Endothelial cell of umbilical vein (primary cell): ENCODE data around the gene LRRC72. TPM values are rescaled to one million over a fixed set of nuclear protein-coding genes. Genes with fewer than 3 reads are reported as not detected.

ENCODE experiments used
- BruUV-seq: library from RNA; stranded (reverse); fragments of 400-500 nt; replicated peaks from 2 replicates; lab custom pipeline; 2021; lab: Mats Ljungman, UMichigan
- CTCF ChIA-PET: fragments of 300-600, 350-600 bp; sonication (Branson Sonifier 250); formaldehyde crosslinking; loops from one replicate; lab custom pipeline; 2021; ENCODE audit warnings: antibody characterized with exemption, inconsistent platforms; lab: Charles Lee
- POLR2A ChIA-PET: fragments of 300-600, 350-600 bp; sonication (Branson Sonifier 250); formaldehyde crosslinking; loops from one replicate; lab custom pipeline; 2021; ENCODE audit warnings: antibody characterized with exemption, inconsistent platforms; lab: Charles Lee
- DNase-seq: peaks from one replicate; pipeline ENCODE4 v3.0.0-alpha.2; 2011; ENCODE audit warnings: low read depth, low spot score
- FAIRE-seq: peaks from 2 replicates; lab custom pipeline; 2011; peaks lifted over from hg19 to GRCh38; lab: Jason Lieb, UNC
- H2AFZ ChIP-seq: 2 replicates; pipeline ENCODE4 v1.6.0; 2012; ENCODE audit warnings: low read depth, low read length, control low read depth, inconsistent platforms
- H3K27ac ChIP-seq: 2 replicates; pipeline ENCODE4 v1.5.1; 2011; ENCODE audit warnings: low read depth, mild to moderate bottlenecking, control low read depth, low read length, moderate library complexity; ENCODE audit not compliant: insufficient read depth
- H3K27me3 ChIP-seq, 2 experiments: 2 replicates each; pipeline versions ENCODE4 v1.6.0 to v1.6.1; 2011; ENCODE audit warnings: low read length in 2 of 2, mixed read lengths in 1 of 2; ENCODE audit not compliant: control insufficient read depth in 2 of 2, insufficient read depth in 2 of 2
- H3K36me3 ChIP-seq, 2 experiments: 2 replicates in 1 of 2; 3 replicates in 1 of 2; pipeline ENCODE4 v1.5.1; 2011; ENCODE audit warnings: low read length in 2 of 2, mild to moderate bottlenecking in 1 of 2, moderate library complexity in 1 of 2; ENCODE audit not compliant: control insufficient read depth in 2 of 2, insufficient read depth in 2 of 2; ENCODE audit errors: extremely low read depth in 1 of 2
- H3K4me1 ChIP-seq: 3 replicates; pipeline ENCODE4 v1.5.1; 2011; ENCODE audit warnings: mild to moderate bottlenecking, low read length; ENCODE audit not compliant: control insufficient read depth, insufficient read depth; ENCODE audit errors: extremely low read depth
- H3K4me2 ChIP-seq: 2 replicates; pipeline ENCODE4 v1.6.1; 2011; ENCODE audit warnings: low read length, control low read depth, mixed read lengths; ENCODE audit not compliant: insufficient read depth
- H3K4me3 ChIP-seq, 3 experiments: fragments of 200-600 bp in 1 of 3; sonication (generic), shearing (Covaris generic) in 1 of 3; replicated peaks in 1 of 3; 2 replicates each; pipeline ENCODE4 v1.5.1; 2011 to 2016; ENCODE audit warnings: control low read depth in 3 of 3, low read length in 3 of 3, mild to moderate bottlenecking in 2 of 3, inconsistent platforms in 1 of 3, low read depth in 1 of 3, moderate library complexity in 1 of 3; ENCODE audit not compliant: insufficient read depth in 1 of 3
- H3K79me2 ChIP-seq: 2 replicates; pipeline ENCODE4 v1.6.0; 2012; ENCODE audit warnings: low read length, inconsistent platforms; ENCODE audit not compliant: control insufficient read depth, insufficient read depth
- H3K9ac ChIP-seq: replicated peaks from 2 replicates; pipeline ENCODE3; 2011; ENCODE audit warnings: low read length, control low read depth; ENCODE audit not compliant: insufficient read depth; ENCODE audit errors: extremely low read depth
- H3K9me1 ChIP-seq: replicated peaks from 3 replicates; pipeline ENCODE4 v1.6.0; 2011; ENCODE audit warnings: mild to moderate bottlenecking, low read length; ENCODE audit not compliant: control insufficient read depth, insufficient read depth; ENCODE audit errors: extremely low read depth
- H3K9me3 ChIP-seq: replicated peaks from 2 replicates; pipeline ENCODE4 v1.5.1; 2012; ENCODE audit warnings: low read length, inconsistent platforms; ENCODE audit not compliant: control insufficient read depth, insufficient read depth
- H4K20me1 ChIP-seq: replicated peaks from 2 replicates; pipeline ENCODE3; 2011; ENCODE audit warnings: mild to moderate bottlenecking, low read length; ENCODE audit not compliant: control insufficient read depth, insufficient read depth; ENCODE audit errors: extremely low read depth
- CTCF ChIP-seq, 2 donors: IDR thresholded peaks; 1 replicate in 1 of 2; 2 replicates in 1 of 2; pipeline ENCODE4 v1.5.1; 2011; ENCODE audit warnings: low read length in 2 of 2, mild to moderate bottlenecking in 2 of 2, moderate library complexity in 2 of 2, control low read depth in 1 of 2, inconsistent platforms in 1 of 2, low read depth in 1 of 2; ENCODE audit not compliant: insufficient read depth in 1 of 2; ENCODE audit errors: extremely low read depth in 1 of 2
- EZH2 ChIP-seq: IDR thresholded peaks from 2 replicates; pipeline ENCODE4 v1.6.1; 2012; ENCODE audit warnings: borderline replicate concordance, low read depth, mild to moderate bottlenecking, moderate library complexity, low read length, inconsistent platforms; ENCODE audit not compliant: severe bottlenecking
- FOS ChIP-seq: IDR thresholded peaks from 2 replicates; pipeline ENCODE4 v1.6.1; 2011; ENCODE audit warnings: mild to moderate bottlenecking, low read length, moderate library complexity, borderline replicate concordance; ENCODE audit not compliant: insufficient read depth
- GATA2 ChIP-seq: IDR thresholded peaks from 2 replicates; pipeline ENCODE4 v1.7.0; 2011; ENCODE audit warnings: low read depth, mild to moderate bottlenecking, moderate library complexity, mixed read lengths, low read length; ENCODE audit not compliant: insufficient read length, insufficient read depth
- JUN ChIP-seq: IDR thresholded peaks from 2 replicates; pipeline ENCODE4 v1.6.1; 2011; ENCODE audit warnings: borderline replicate concordance, low read depth; ENCODE audit not compliant: insufficient read length, insufficient read depth
- MAX ChIP-seq: IDR thresholded peaks from 2 replicates; pipeline ENCODE4 v1.6.1; 2011; ENCODE audit not compliant: insufficient read depth, insufficient read length
- MYC ChIP-seq: IDR thresholded peaks from one replicate; pipeline ENCODE4 v1.6.1; 2011; ENCODE audit warnings: mild to moderate bottlenecking, low read depth, low read length
- POLR2A ChIP-seq: IDR thresholded peaks from 2 replicates; pipeline ENCODE4 v1.6.1; 2012; ENCODE audit warnings: low read depth, mild to moderate bottlenecking, control low read depth, low read length
- POLR2AphosphoS5 ChIP-seq: IDR thresholded peaks from 2 replicates; pipeline ENCODE4 v1.6.1; 2012; ENCODE audit warnings: low read depth, mild to moderate bottlenecking, control low read depth, low read length, moderate library complexity; ENCODE audit not compliant: insufficient read depth
- dilution Hi-C: fragments of 300-500 bp; cut with MboI; formaldehyde crosslinking; loops from one replicate; pipeline ENCODE4 v1.15.0; 2019; ENCODE audit warnings: low sequenced_read_pairs; ENCODE audit not compliant: extremely low pct_ligation_motif_present
- intact Hi-C: fragments of 100-400 bp; cut with micrococcal nuclease; formaldehyde crosslinking; loops from one replicate; pipeline ENCODE4 v1.10.0; 2022
- polyA plus RNA-seq, 4 experiments: library from polyadenylated mRNA; depleted of rRNA in 3 of 4; stranded (reverse) in 3 of 4; unstranded in 1 of 4; fragments of >200 nt; gene quantifications; 2 replicates each; pipeline versions ENCODE4 v1.2.1 to v1.2.3, GENCODE V29; 2011 to 2012; ENCODE audit warnings: missing spikeins in 1 of 4
- total RNA-seq: library from RNA; stranded (reverse); gene quantifications from 2 replicates; pipeline ENCODE4 v1.2.3, GENCODE V29; 2021

Gene LRRC72
- total and polyA plus RNA-seq, 2 donors (not counting 3 experiments of a cell fraction or from before 2014, with no cell fraction given) = not detected

- dilution Hi-C loops (no loop called here), intact Hi-C loops (no loop called here)
- ChIA-PET POLR2A (no interaction called here), CTCF (interaction anchor here (2.5 kb wide), 1 partner anchor 14 kb away, joined by 16 read pairs; no protein-coding TSS in a partner anchor)
- H3K9me1 ChIP-seq = no peaks in the 10 kb centered on the region
- H2AFZ ChIP-seq = no peak overlapping the region
- H3K4me2 ChIP-seq = no peak overlapping the region
- H4K20me1 ChIP-seq = no peaks in the 10 kb centered on the region
- no peaks in the 10 kb centered on the region for H3K36me3 ChIP-seq
- TF ChIP-seq MYC (no peak), EZH2 (no peak), FOS (no peak), POLR2A (no peak), MAX (no peak), GATA2 (no peak), POLR2AphosphoS5 (no peak), JUN (no peak), CTCF (IDR thresholded peaks at IDR 0.05; ENCODE audit: extremely low read depth in 1 of 2, insufficient read depth in 1 of 2, low read depth in 1 of 2, low read length in 2 of 2) (no peak)
- no peak overlapping the region for H3K27ac ChIP-seq
- H3K79me2 ChIP-seq = no peaks in the 10 kb centered on the region
- H3K9ac ChIP-seq = no peak overlapping the region
- BruUV-seq = no TSS peak
- H3K27me3 ChIP-seq = no peaks in the 10 kb centered on the region
- H3K4me1 ChIP-seq = no peaks in the 10 kb centered on the region
- DNase-seq (no peak), FAIRE-seq (no peak)
- no peaks in the 10 kb centered on the region for H3K9me3 ChIP-seq
- no peak overlapping the region for H3K4me3 ChIP-seq
These were observed 52.6 kb downstream of the LRRC72 start for GRCh38 chr7:16579216-16579615.
